Stimulated activated CD4-positive, alpha-beta T cell treated with anti-CD3 and anti-CD28 coated beads, TNF-alpha, amount 100 ng/mL, for 4 hours (primary cell): ENCODE measurements around the gene APRT.
A peak's percentile ranks its signal among the peaks of the same experiment; 100 is the strongest.
"Not testable (repeated sequence)": the region's sequence is repeated elsewhere in the genome, so short reads cannot be mapped to it uniquely, and the experiment has no call there.

Experiments used
- DNase-seq, 3 experiments: peaks; one replicate each; pipeline ENCODE4 v3.0.0-alpha.2; 2020; ENCODE audit warnings: low read depth in 3 of 3

Gene APRT

GRCh38 chr16:88788749-88789148, 23.0 kb downstream of the APRT start:
- not testable (repeated sequence) for DNase-seq

GRCh38 chr16:88787579-88788314, 24.0 kb downstream of the APRT start:
- DNase-seq = no peak

- DNase-seq = peak; percentile 77 to 80 (median 77)
Measured at GRCh38 chr16:88785106-88785924, 26.4 kb downstream of the APRT start, which contains the start of gene PIEZO1. PIEZO1 (minus strand) TSS chr16:88785220; CDS start chr16:88784964, 256 bp downstream.

GRCh38 chr16:88784856-88785105, 26.9 kb downstream of the APRT start:
- no peak for DNase-seq

- no peak for DNase-seq
Measured at GRCh38 chr16:88784074-88784855, 27.5 kb downstream of the APRT start.

GRCh38 chr16:88783391-88784073, 28.2 kb downstream of the APRT start:
- DNase-seq = no peak

- DNase-seq = peak; percentile 60 to 64 (median 60)
Measured at GRCh38 chr16:88782454-88783390, 29.0 kb downstream of the APRT start.

- DNase-seq = peak; percentile 48 to 59 (median 56)
Measured at GRCh38 chr16:88781140-88782077, 30.3 kb downstream of the APRT start.

GRCh38 chr16:88780142-88781062, 31.3 kb downstream of the APRT start:
- DNase-seq = no peak

GRCh38 chr16:88779406-88780141, 32.2 kb downstream of the APRT start:
- DNase-seq = no peak

- no peak for DNase-seq
Measured at GRCh38 chr16:88778541-88779065, 33.1 kb downstream of the APRT start.

GRCh38 chr16:88778271-88778525, 33.5 kb downstream of the APRT start:
- DNase-seq = no peak

- DNase-seq = no peak
Measured at GRCh38 chr16:88777471-88778270, 34.1 kb downstream of the APRT start.

GRCh38 chr16:88775825-88776224, 35.9 kb downstream of the APRT start:
- DNase-seq = no peak

GRCh38 chr16:88774544-88775393, 37.0 kb downstream of the APRT start:
- no peak for DNase-seq

GRCh38 chr16:88773812-88774291, 37.9 kb downstream of the APRT start:
- DNase-seq = no peak
